Subcutaneous adipose tissue (tissue), 4 donors: ENCODE results near the gene ZNF550. TPM values are rescaled to one million over a fixed set of nuclear protein-coding genes. Genes with fewer than 3 reads are reported as not detected.

Experiments used
- CTCF ChIP-seq: fragments of 450-650 bp; IDR thresholded peaks from one replicate; pipeline ENCODE4 v1.5.1; 2016; ENCODE audit warnings: low read depth, mild to moderate bottlenecking, control low read depth, antibody characterized with exemption, moderate library complexity
- total RNA-seq, 4 donors: library from RNA; depleted of rRNA; stranded (reverse); fragments of >200 nt; gene quantifications; one replicate each; pipeline ENCODE4 v1.1.0, GENCODE V29; 2016

The ZNF550 gene
- total RNA-seq, 4 donors from 2014 or later, result 6.6 to 8.1 (median 7.5) TPM

DNA sequence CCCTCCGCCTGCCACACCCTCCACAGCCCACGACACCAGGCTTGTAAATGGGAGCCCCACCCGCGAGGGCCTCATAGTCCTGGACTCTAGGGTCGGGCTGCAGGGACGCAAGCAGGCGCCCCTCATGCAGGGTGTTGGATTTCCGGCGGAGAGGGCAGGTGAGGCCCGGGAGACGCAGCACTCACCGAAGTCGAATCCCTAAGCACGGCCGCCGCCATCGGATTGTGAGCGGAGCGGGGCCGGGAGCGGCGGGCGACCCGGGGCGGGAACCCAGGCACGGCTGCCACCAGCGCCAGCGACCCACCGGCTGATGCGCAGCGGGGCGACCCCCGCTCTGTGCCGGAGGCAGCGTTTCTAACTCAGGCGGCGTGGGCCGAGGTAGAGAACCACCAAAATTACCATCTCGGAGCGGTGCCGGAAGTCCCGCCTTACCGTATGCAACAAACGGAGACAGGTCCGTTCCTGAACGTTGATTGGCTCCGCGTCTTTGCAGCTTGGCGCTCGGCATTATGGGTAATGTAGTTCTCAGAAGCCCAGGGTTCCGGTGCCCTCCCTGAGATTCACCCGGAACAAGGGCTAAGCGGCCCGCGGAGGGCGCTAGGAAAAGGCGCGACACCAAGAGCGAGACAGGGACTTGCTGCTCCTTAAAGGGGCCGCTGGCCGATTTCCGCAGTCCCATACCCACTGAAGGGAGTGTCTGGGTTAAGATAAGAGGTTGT lies 19.0 kb upstream of the ZNF550 start, which contains the start of gene ZNF416:
Gene ZNF416, minus strand, starts transcription at position 425 of the 719 bp plus-strand sequence. Its CDS starts 207 bp downstream, at position 218.
- no peak for TF ChIP-seq CTCF

GRCh38 chr19:57576661-57577060 lies 17.0 kb upstream of the ZNF550 start:
- TF ChIP-seq CTCF, result no peak

DNA sequence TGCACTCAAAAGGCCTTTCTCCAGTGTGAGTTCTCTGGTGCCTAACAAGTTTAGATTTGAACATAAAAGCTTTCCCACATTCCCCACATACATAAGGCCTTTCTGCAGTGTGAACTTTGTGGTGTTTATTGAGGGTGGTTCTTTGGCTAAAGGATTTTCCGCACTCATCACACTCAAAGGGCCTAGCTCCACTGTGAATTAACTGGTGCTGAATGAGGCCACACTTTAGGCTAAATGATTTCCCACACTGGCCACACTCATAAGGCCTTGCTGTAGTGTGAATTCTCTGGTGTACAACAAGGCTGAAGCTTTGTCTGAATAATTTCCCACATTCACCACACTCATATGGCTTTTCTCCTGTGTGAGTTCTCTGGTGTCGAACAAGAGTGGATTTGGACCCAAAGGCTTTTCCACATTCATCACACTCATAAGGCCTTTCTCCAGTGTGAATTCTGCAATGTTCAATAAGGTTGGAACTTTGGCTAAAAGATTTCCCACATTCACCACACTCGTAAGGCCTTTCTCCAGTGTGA lies 12.8 kb upstream of the ZNF550 start:
- TF ChIP-seq CTCF, result no peak

DNA sequence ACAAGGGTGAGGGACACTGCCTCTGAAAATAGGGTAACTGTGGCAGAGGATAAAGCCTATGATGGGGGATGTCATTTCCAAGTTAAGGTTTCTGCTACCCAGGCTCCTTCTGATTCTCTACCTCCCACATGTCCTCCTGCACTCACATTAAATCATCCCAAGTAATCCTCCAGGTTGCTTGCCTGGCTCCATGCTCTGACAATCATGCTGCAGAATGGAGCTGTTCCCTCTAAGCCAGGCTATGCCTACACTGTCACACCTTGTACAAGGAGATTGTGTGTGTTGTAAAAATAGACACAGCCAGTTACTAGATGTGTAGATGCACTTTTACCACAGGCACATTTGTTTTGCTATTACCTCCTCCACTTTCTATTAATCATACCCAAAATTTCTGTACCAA lies 11.0 kb upstream of the ZNF550 start:
- no peak for TF ChIP-seq CTCF

- TF ChIP-seq CTCF, result no peak
These were observed 7.0 kb upstream of the ZNF550 start for GRCh38 chr19:57566396-57567265.

- no peak for TF ChIP-seq CTCF
These were observed 3.9 kb upstream of the ZNF550 start for GRCh38 chr19:57563547-57563946.

GRCh38 chr19:57560049-57560491 lies 407 bp upstream of the ZNF550 start:
- TF ChIP-seq CTCF, result no peak
